Inferior parietal cortex (tissue), 1 donor: ENCODE results near the gene GRB14.
"Not testable (repeated sequence)": the region's sequence is repeated elsewhere in the genome, so short reads cannot be mapped to it uniquely, and the experiment has no call there.

ENCODE experiments used
- DNase-seq: peaks from one replicate; pipeline ENCODE4 v3.0.0-alpha.2; 2016; ENCODE audit errors: extremely low spot score

GRB14 gene

DNA sequence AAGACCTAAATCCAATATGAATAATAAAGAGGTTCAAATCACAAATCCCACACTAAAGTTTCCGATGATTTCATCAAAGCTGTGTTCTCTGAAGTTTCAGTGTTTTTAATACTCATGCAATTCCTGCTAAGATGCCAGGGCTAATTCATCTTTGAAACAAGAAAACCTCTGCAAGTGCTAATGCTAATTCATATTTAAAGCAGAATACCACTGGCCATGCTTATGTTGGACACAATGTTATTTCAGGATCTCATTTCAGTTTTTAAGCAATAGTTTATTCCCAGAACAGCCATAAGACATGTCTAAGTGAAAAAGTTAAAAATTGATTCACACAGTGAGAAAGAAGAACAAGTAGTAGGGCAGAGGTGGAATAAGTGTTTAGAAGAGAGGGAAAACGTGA is 62.8 kb downstream of the GRB14 start:
- no peak for DNase-seq

DNA sequence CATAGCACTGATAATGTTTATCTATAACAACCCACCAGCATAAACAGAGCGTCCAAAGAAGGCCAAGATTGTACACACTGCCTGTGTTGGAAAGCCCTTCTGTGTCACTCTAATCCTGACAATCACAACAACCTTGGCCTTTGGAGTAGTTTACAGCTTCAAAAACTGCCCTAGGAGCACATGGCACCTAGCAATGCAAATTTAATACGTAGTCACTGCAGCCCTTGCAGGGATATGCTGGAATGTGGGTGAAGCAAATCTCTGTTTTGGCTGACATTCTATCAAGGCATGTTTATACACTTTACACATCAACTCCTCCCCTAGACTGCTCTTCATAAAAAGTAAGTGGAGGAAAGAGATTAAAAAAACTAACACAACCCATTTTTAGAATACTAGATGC is 66.8 kb downstream of the GRB14 start:
- DNase-seq = no peak

GRCh38 chr2:164551519-164551918 is 69.8 kb downstream of the GRB14 start:
- DNase-seq = no peak

DNA sequence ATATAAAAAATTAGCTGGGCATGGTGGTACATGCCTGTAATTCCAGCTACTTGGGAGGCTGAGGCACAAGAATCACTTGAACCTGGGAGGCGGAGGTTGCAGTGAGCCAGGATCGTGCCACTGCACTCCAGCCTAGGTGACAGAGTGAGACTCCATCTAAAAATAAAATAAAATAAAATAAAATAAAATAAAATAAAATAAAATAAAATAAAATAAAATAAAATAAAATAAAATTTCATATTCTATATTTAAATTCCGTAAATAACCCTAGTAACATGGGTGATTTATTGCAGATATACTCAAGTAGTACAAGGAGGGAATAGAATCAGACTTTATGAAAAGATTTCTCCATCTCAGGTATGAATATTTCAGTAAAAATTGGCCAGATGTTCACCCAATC is 71.6 kb downstream of the GRB14 start:
- DNase-seq = not testable (repeated sequence)

GRCh38 chr2:164545484-164545883 is 75.8 kb downstream of the GRB14 start:
- DNase-seq = no peak

GRCh38 chr2:164542581-164543021 is 78.7 kb downstream of the GRB14 start:
- DNase-seq = no peak

DNA sequence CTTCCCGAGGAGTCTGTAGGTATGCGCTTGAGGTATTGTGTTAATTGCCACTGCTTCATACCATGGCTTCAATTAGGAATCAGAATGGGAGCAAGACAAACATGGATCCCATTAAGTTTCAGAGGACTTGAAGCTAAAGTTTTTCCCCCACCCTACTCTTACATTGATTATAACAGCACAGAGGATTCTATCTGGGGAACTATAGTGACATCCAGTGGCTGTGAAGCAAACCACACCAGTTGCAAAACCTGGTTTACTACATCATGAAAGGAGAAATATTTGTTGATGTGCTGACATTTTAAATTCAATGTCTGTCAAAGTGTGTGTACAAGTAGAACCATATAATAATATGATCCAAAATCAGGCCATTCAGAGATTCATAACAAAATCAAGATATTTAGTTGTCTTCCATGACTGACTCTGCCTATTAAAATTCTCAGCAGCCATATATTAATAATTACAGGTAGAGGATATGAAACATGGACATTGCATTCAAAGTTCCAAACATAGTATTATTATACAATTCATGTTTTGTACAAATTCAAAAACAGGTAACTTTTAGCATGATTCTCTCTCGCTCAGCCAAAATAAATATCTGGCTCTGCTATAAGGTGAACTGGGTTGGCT is 82.9 kb downstream of the GRB14 start:
- DNase-seq = peak; percentile 48

DNA sequence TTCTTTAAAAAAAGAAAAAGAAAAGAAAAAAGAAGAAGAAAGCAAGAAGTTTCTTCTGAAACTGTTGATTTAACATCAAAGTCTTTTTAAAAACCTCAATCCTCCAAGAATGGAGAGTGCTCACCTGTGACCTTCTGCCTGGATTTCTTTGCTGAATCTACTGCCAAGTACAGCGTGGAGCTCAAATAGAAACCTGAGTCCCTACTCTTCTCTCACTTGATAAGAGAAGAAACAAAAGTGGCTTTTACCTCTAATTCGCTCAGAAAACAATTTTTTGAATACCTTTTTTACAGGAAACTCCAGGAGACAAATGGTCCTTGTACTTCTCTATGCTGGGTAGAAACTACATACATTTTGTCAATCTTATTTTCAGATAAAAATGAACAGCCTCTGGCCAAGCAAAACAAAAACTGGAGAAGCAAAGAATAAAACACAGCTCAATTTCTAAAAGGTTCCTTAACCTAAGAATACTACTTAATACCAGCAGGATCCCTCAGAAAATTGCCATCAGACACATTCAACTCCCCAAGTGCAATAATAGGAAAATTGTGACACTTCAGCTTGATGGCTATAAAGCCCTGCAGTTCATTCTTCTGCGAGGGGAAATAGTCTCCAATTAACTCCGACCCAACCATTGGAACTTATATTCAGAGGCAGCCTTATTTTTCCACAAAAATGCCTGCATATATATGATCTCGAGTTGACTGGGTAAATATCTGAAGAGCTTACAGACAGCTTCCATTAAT is 85.8 kb downstream of the GRB14 start:
- no peak for DNase-seq

- DNase-seq = no peak
Observed at GRCh38 chr2:164530464-164530863, 90.8 kb downstream of the GRB14 start.

- DNase-seq = no peak
Observed at GRCh38 chr2:164523726-164524125, 97.6 kb downstream of the GRB14 start.

- DNase-seq = no peak
Observed at GRCh38 chr2:164523009-164523408, 98.3 kb downstream of the GRB14 start.

DNA sequence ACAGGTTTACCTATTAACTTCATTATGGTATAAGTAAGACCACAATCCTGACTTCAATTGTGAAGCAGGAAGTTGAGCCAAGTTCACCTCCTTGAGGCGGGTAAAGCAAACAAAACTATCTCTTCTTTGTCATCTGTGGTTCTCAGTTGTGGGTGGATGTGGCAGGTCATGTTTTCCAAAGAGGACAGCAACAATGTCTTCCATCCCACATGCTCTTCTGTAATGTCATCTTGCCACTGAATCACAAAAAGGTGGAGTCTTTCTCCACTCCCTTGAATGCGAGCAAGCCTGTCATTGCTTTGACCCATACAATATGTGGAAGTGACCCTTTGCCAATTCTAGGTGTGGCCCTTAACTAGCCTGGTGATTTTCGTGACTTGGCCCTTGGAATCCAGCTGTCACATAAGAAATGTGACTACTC is 98.7 kb downstream of the GRB14 start:
- no peak for DNase-seq

DNA sequence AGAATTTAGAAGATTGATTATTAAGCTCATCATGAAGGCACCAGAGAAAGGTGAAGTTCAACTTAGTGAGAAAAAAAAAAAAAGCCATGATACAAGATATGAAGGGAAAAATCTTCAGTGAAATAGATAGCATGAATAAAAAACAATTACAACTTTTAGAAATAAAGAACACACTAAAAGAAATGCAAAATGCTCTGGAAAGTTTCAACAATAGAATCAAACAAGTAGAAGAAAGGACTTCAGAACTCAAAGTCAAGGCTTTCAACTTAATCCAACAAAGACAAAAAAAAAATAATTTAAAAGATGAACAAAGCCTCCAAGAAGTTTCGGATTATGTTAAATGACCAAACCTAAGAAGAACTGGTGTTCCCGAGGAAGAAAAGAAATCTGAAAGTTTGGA is 105.5 kb downstream of the GRB14 start:
- no peak for DNase-seq

- DNase-seq = no peak
Observed at GRCh38 chr2:164515030-164515429, 106.3 kb downstream of the GRB14 start.

DNA sequence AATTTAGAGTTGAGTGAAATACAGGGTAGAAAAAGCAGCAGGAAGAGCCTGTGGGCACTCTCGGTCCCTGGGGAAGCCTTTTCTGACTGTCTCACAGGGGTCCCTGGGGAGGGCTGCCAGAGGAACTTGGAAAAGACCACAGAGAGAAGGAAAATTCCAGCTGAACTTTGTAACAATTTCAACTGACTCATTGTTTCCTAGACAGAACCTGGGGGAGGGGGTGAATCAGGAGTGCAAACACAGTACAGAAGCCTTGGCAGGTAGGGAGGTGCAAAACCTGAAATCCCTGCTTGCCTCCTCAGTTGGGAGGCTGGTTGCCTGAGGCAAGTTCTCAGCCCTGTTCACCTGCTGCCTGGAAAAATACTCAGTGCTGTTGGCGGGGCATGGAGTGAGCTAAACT is 106.8 kb downstream of the GRB14 start:
- DNase-seq = no peak

DNA sequence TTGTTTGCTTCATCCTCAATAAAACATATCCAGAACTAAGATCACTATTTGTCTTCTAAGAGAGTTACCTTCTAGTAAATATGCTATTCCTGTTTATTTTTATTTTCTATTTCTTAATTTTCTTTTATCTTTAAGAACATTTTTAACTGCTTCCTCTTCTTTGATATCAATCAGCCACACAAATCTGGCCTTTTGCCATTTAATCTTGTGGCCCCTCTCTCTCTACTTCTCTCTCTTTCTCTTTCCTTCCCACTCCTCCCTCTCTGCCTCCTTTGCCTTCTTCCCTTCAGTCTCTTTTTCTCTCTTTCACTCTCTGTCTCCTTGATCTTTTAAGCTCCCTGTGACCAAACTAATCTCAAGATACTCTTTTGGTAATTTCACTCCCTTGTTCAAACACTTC is 108.4 kb downstream of the GRB14 start:
- no peak for DNase-seq

GRCh38 chr2:164511738-164512137 is 109.5 kb downstream of the GRB14 start:
- DNase-seq = no peak

GRCh38 chr2:164510895-164511294 is 110.4 kb downstream of the GRB14 start:
- no peak for DNase-seq

DNA sequence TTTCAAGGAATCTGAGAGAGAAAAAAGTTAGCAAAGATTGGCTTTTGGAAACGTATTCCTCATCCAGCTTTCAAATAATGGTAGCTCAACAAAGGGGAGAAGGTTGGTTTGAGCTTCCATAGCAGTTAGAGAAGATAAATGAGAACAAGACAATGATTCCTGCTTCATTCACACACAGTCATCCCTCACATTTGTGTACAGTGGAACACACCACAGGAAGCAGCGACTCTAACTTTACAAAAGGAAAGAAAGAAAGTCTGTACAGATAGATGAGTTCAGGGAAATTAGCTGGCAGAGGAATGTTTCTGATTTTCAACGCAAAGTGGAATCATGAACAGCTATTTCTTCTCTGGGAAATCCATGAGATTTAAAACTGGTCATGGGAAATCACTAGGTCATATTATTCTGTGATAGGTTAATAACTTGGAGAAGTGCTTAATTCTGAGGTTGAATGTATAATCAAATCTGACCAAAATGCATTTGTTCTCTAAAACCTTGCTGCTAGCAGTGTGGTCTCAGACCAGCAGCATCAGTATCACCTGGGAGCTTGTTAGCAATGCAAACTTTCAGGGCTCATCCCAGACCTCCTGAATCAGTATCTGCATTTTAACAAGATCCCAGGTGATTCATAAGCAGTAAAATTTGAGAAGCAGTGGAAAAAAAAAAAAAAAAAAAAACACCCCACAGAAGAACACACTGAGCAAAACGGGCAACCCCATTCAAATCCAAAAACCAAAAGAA is 112.0 kb downstream of the GRB14 start:
- no peak for DNase-seq

DNA sequence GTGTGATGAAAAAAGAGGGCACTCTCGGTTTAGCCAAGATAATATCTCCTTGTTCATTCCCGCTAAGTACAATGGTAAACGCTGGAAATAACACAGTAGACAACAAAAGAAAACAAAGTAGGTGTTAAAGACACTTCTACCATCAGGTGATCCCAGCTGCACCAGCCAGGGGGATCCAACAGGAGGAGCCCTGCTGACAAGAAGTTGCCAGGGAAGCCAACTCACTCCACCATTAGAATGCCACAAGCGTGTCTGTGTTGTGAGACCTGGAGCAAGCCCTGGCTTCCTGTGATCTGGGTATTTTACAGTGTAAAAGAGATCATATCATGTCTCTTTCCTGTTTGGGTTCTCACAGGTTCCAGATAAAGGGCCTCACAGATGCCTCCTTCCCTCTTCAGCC is 117.0 kb downstream of the GRB14 start:
- no peak for DNase-seq

GRCh38 chr2:164498836-164499235 is 122.4 kb downstream of the GRB14 start:
- no peak for DNase-seq

DNA sequence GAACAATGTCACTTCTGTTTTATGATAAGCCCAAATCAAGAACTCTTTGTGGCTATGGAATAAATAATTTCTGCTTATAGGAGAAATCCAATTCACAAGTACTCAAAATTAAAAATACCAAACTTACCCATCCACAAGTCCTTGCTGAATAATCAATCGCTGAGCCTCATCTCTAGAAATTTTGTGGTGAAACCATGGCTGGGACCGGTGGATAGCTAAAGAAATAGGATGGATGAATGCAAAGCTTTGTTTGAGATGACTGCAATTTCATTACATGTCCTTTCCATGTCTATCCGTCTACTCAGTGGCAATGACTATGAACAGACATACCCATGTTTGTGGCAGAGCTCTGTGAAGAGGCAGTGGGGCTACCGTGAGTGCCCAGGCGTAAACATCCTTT is 124.4 kb downstream of the GRB14 start:
- no peak for DNase-seq

DNA sequence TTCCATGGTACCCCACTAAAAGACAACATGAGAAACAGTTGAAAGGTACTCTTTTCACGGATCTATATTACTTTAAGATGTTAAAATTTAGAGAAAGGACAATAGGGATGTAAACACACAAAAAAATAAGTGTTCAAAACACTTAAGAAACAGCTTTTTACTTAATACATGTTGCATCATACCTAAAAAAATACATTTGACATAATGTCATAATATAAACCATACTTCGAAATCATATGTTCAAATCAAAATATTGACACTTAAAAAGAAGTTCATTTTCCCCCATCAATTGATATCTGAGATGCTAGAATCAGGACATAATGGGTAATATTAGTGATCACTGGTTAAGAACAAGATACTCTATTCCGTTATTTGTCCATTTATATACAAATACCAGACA is 124.9 kb downstream of the GRB14 start:
- no peak for DNase-seq
